GM12864 (cell line): ENCODE results near the gene ZNF530.

Source experiments
- DNase-seq: peaks from one replicate; pipeline ENCODE4 v3.0.0-alpha.2; 2011; ENCODE audit warnings: low read depth
- H3K4me3 ChIP-seq: 2 replicates; pipeline ENCODE4 v1.5.1; 2011; ENCODE audit warnings: mild to moderate bottlenecking, low read depth, low read length, control low read depth
- CTCF ChIP-seq: IDR thresholded peaks from 2 replicates; pipeline ENCODE4 v1.5.1; 2011; ENCODE audit warnings: low read depth, mild to moderate bottlenecking, moderate library complexity, low read length, control low read depth, inconsistent platforms; ENCODE audit errors: missing control alignments

The ZNF530 gene

GRCh38 chr19:57599761-57600383 is at the start of gene ZNF530:
Gene ZNF530 (plus strand): TSS chr19:57599885. CDS start chr19:57604346, 4,461 bp downstream.
- TF ChIP-seq CTCF: no peak
- H3K4me3 ChIP-seq: peak within 1 kb of the TSS; percentile 90
- peak; percentile 81 for DNase-seq

- TF ChIP-seq CTCF: no peak
- no peak for DNase-seq
- H3K4me3 ChIP-seq: no peak overlapping the region
Measured at GRCh38 chr19:57552432-57552831, 47.3 kb upstream of the ZNF530 start.

GRCh38 chr19:57557659-57558058 is 42.0 kb upstream of the ZNF530 start:
- no peak overlapping the region for H3K4me3 ChIP-seq
- no peak for TF ChIP-seq CTCF
- no peak for DNase-seq

GRCh38 chr19:57558525-57558924 is 41.2 kb upstream of the ZNF530 start:
- H3K4me3 ChIP-seq: peak overlapping the region; percentile 91
- no peak for DNase-seq
- no peak for TF ChIP-seq CTCF

GRCh38 chr19:57559008-57559403 is 40.7 kb upstream of the ZNF530 start:
- no peak for DNase-seq
- TF ChIP-seq CTCF: no peak
- H3K4me3 ChIP-seq: peak overlapping the region; percentile 91

GRCh38 chr19:57559404-57560025 is 40.2 kb upstream of the ZNF530 start, which contains the start of gene ZNF550:
Gene ZNF550 (minus strand): TSS chr19:57559863. CDS start chr19:57559682, 181 bp downstream.
- DNase-seq: peak; percentile 68
- H3K4me3 ChIP-seq: peak within 1 kb of the TSS; percentile 91
- TF ChIP-seq CTCF: no peak
